Activated T-cell treated with anti-CD3 and anti-CD28 coated beads, Interleukin-2, amount 50 U/mL, for 24 hours (primary cell): ENCODE results near the gene RPLP2.

Experiments
- DNase-seq: peaks from one replicate; pipeline ENCODE4 v3.0.0-alpha.2; 2020
- H3K27ac Mint-ChIP-seq: 2 replicates; pipeline ENCODE4 v1.8.0; 2020; ENCODE audit warnings: mild to moderate bottlenecking, mixed read lengths
- H3K27me3 Mint-ChIP-seq: 2 replicates; pipeline ENCODE4 v1.8.0; 2020; ENCODE audit warnings: mixed read lengths
- H3K36me3 Mint-ChIP-seq: 2 replicates; pipeline ENCODE4 v1.8.0; 2020; ENCODE audit warnings: low read depth, mixed read lengths
- H3K4me1 Mint-ChIP-seq: 2 replicates; pipeline ENCODE4 v1.8.0; 2020; ENCODE audit warnings: low read depth, mixed read lengths
- H3K4me3 Mint-ChIP-seq: 2 replicates; pipeline ENCODE4 v1.8.0; 2020; ENCODE audit warnings: mild to moderate bottlenecking, moderate library complexity, mixed read lengths
- H3K9me3 Mint-ChIP-seq: 2 replicates; pipeline ENCODE4 v1.8.0; 2020; ENCODE audit warnings: mixed read lengths

RPLP2 gene

DNA sequence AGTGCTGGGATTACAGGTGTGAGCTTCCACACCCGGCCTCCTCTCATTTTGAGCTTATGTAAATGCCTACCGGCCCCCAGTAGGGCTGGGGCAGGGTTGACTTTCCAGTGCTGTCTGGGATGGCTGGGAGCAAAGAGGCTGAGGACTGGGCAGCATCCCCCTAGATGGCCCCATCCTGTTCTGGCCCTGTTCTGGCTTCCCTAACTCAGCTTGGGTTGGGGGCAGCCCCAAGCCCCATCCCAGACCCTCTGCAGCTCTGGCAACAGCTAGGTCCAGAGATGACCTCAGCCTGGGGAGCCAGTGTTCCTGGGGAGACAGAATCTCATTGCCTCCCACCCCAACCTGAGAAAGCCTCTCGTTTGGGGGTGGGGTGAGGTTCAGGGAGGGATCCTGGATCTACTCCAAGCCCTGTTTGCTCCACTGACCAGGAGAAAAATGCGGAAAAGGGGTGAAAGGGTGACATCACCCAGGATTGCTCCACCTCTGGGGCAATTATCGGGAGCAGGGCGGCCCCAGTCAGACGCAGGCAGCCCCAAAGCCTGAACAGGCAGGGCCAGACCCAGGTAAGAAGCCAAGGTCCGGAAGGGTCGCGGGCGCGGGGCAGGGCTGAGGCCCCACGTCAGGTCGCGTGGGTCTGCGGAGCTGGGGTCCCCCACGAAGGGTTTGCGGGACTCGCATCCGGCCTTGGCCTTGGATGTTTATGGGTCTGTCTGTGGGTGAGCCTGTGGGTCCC, 8.8 kb downstream of the RPLP2 start, which contains the start of gene PNPLA2:
Gene PNPLA2, plus strand, starts transcription at position 519 of the 733 bp plus-strand sequence. CDS start 805 bp downstream, outside the sequence.
- H3K27ac Mint-ChIP-seq = peak within 1 kb of the TSS; percentile 85
- H3K27me3 Mint-ChIP-seq = no peaks in the 10 kb centered on the region
- no peaks in the 10 kb centered on the region for H3K9me3 Mint-ChIP-seq
- peak within 1 kb of the TSS; percentile 80 for H3K4me3 Mint-ChIP-seq
- no peak for DNase-seq
- H3K4me1 Mint-ChIP-seq = peaks cover 23% of the 10 kb centered on the region
- H3K36me3 Mint-ChIP-seq = peaks cover 38% of the 10 kb centered on the region

DNA sequence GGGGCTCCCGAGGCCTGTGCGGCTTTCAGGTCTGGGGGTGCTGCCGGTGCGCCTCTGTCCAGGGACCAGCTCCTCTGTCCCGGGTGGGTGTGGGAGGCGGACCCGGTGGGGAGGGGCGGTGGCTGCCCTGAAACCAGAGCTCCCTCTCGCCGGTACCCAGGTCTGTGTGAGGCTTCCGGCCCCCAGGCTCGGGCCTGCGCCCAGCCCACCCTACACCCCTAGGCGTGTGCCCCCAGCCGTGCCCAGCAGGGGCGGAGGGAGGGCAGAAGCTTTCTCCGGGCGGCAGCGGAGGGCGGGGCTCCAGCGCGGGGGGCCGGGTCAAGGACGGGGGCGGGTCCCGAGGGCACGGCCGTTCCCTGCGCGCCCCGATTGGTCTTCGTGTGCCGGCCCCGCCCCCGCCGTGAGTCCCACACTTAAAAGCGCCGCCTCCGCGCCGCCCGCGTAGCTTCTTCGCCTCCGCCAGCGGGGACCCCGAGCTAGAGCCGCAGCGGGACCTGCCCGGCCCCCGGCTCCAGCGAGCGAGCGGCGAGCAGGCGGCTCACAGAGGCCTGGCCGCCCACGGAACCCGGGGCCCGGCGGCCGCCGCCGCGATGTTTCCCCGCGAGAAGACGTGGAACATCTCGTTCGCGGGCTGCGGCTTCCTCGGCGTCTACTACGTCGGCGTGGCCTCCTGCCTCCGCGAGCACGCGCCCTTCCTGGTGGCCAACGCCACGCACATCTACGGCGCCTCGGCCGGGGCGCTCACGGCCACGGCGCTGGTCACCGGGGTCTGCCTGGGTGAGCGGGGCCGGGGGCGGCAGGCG, 9.6 kb downstream of the RPLP2 start:
- H3K36me3 Mint-ChIP-seq = peaks cover 34% of the 10 kb centered on the region
- peak overlapping the region; percentile 78 for H3K27ac Mint-ChIP-seq
- H3K27me3 Mint-ChIP-seq = no peaks in the 10 kb centered on the region
- H3K4me1 Mint-ChIP-seq = peaks cover 20% of the 10 kb centered on the region
- peak; percentile 92 for DNase-seq
- H3K4me3 Mint-ChIP-seq = peak overlapping the region; percentile 80
- H3K9me3 Mint-ChIP-seq = no peaks in the 10 kb centered on the region

DNA sequence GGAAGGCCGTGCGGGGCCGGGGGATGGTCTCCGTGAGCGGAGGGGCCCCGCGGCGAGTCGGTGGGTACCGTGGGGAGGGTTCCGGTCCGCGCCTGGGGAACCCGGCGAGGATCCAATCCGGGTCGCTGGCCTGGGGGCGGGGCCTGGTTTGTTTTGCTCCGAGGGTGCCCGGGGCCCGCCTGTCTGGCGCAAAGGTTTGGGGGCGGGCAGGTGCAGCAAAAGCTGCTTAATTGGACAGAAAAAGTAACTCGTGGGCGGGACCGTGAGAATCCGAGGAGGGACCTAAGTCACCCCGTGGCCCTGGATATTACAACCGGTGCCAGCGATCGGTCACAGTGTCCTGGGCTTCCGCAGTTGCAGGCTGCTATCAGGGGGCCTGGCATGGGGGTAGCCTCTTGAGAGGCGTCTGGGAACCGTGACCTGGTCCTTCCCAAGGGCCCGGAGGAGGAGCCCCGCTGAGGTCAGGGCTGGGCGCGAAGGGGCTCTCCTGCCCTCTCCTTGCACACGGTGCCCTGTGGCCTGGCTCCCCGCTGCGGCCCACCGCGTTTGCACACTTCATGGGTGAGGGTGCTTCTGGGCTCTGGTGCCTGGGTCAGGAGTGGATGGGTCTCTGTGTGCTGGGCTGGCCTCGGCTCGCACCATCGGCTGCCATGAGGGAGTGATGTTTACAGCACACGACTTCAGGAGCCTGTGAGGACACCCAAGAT, 10.3 kb downstream of the RPLP2 start:
- H3K4me3 Mint-ChIP-seq = peak overlapping the region; percentile 80
- peak overlapping the region; percentile 78 for H3K27ac Mint-ChIP-seq
- peaks cover 31% of the 10 kb centered on the region for H3K36me3 Mint-ChIP-seq
- H3K9me3 Mint-ChIP-seq = no peaks in the 10 kb centered on the region
- H3K4me1 Mint-ChIP-seq = peaks cover 20% of the 10 kb centered on the region
- peak; percentile 90 for DNase-seq
- no peaks in the 10 kb centered on the region for H3K27me3 Mint-ChIP-seq

DNA sequence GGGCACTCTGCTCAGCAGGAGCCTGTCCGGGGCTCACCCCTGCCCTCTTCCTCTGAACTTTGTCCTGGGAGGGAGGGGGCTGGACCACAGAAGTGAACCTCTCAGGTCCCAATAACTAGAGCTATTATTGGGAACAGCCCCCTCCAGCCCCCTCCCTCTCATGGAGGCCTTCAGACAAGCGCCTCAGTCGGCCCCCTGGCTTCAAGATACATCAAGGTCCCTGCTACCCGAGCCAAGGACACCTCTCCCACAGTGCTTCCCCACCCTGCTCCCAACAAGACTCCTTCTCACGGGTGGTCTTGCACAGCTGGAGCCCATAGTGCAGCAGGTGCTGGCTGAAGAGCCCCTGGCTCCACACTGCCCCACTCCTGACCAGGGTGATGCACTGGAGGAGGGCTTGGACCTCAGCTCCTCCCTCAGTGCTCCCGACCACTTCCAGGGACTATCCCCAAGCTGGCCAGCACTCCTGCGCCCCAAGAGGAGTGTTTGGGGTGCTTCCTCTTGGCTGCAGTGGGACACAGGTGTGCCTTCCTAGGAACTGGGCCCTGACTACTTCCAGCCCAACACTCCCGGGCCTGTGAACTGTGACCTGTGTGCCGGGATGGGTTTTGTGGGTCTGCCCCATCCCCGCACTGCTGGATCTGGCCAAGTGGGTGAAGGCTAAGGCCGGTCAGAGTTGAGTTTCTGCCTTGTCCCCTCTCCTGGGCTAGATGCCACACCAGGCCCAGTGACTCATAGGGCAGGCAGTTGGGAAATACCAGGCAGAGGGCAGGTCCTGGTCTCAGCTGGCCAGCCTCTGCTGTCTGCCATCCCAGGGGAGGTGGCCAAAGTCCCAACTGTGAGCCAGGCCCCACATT, 11.1 kb downstream of the RPLP2 start:
- H3K27ac Mint-ChIP-seq = peak overlapping the region; percentile 76
- no peak for DNase-seq
- no peaks in the 10 kb centered on the region for H3K9me3 Mint-ChIP-seq

DNA sequence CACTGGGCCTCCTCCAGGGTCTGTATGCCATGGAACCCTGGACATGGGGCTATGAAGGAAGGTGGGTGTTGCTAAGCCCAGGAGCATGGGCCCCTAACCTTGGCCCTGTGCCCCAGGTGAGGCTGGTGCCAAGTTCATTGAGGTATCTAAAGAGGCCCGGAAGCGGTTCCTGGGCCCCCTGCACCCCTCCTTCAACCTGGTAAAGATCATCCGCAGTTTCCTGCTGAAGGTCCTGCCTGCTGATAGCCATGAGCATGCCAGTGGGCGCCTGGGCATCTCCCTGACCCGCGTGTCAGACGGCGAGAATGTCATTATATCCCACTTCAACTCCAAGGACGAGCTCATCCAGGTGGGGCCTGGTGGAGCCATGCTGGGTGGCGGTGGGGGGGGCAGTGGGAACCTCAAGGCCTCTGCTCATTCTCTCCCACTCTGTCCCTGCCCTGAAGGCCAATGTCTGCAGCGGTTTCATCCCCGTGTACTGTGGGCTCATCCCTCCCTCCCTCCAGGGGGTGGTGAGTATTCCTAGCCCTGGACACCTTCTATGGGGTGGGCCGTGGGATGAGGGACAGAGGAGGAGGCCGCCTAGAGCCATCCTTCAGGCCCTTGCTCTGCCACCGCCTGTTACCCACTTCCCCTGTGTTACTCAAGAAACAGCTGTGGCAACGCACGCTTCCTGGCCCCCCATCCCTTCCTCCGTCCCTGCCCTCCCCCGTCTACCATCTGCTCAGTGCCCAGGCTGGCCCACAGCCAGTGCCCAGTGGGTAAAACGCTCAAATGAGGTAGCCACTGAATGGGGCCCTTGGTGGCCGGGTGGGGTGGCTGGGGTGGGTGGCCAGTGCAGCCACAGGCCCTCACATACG, 12.0 kb downstream of the RPLP2 start:
- H3K4me1 Mint-ChIP-seq = peaks cover 25% of the 10 kb centered on the region
- DNase-seq = no peak
- peaks cover 26% of the 10 kb centered on the region for H3K36me3 Mint-ChIP-seq
- peaks cover 4% of the 10 kb centered on the region for H3K27me3 Mint-ChIP-seq
- no peak overlapping the region for H3K27ac Mint-ChIP-seq
- H3K4me3 Mint-ChIP-seq = peak overlapping the region; percentile 80
- no peaks in the 10 kb centered on the region for H3K9me3 Mint-ChIP-seq

More for the DNA sequence above, 11.1 kb downstream of the RPLP2 start:
- no peaks in the 10 kb centered on the region for H3K27me3 Mint-ChIP-seq
- peak overlapping the region; percentile 80 for H3K4me3 Mint-ChIP-seq
- peaks cover 32% of the 10 kb centered on the region for H3K36me3 Mint-ChIP-seq
- peaks cover 20% of the 10 kb centered on the region for H3K4me1 Mint-ChIP-seq

DNA sequence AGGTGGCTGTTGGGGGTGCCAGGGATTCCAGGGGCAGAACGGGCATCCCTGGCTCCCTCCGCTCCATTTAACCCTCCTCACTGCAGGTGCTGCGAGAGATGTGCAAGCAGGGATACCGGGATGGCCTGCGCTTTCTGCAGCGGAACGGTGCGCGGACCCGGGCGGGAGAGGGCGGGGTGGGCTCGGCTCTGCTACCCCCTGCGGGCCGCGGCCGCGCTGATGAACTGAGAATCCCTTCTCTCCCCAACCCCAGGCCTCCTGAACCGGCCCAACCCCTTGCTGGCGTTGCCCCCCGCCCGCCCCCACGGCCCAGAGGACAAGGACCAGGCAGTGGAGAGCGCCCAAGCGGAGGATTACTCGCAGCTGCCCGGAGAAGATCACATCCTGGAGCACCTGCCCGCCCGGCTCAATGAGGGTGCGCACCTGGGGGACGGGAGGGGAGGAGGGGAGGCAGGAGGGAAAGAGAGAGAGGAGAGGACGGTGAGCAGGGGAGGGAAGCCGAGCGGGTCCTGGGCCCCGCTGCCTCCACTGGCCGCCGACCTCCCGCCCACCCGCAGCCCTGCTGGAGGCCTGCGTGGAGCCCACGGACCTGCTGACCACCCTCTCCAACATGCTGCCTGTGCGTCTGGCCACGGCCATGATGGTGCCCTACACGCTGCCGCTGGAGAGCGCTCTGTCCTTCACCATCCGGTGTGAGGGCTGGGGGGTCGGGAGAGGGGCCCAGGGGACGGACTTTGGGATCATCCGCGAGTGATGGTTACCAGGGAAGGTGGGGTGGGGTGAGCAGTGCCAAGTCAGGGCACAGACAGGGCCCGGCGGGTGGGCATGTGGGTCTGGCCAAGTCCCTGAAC, 13.9 kb downstream of the RPLP2 start:
- H3K36me3 Mint-ChIP-seq = peaks cover 26% of the 10 kb centered on the region
- H3K27ac Mint-ChIP-seq = peak overlapping the region; percentile 11

DNA sequence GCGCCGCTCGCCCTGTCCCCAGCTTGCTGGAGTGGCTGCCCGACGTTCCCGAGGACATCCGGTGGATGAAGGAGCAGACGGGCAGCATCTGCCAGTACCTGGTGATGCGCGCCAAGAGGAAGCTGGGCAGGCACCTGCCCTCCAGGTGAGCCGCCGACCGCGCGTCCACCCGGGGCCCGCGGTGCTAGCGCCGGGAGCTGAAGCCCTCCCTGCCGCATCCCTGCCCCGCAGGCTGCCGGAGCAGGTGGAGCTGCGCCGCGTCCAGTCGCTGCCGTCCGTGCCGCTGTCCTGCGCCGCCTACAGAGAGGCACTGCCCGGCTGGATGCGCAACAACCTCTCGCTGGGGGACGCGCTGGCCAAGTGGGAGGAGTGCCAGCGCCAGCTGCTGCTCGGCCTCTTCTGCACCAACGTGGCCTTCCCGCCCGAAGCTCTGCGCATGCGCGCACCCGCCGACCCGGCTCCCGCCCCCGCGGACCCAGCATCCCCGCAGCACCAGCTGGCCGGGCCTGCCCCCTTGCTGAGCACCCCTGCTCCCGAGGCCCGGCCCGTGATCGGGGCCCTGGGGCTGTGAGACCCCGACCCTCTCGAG, 14.6 kb downstream of the RPLP2 start:
- Mint-ChIP-seq H3K27ac (no peak overlapping the region), H3K4me3 (no peak overlapping the region), H3K36me3 (peaks cover 26% of the 10 kb centered on the region), H3K9me3 (no peaks in the 10 kb centered on the region), H3K4me1 (peaks cover 37% of the 10 kb centered on the region), H3K27me3 (peaks cover 24% of the 10 kb centered on the region)
- no peak for DNase-seq

More for the DNA sequence above, 13.9 kb downstream of the RPLP2 start:
- Mint-ChIP-seq H3K9me3 (no peaks in the 10 kb centered on the region), H3K4me1 (peaks cover 31% of the 10 kb centered on the region), H3K27me3 (peaks cover 17% of the 10 kb centered on the region), H3K4me3 (no peak overlapping the region)
- DNase-seq = no peak

DNA sequence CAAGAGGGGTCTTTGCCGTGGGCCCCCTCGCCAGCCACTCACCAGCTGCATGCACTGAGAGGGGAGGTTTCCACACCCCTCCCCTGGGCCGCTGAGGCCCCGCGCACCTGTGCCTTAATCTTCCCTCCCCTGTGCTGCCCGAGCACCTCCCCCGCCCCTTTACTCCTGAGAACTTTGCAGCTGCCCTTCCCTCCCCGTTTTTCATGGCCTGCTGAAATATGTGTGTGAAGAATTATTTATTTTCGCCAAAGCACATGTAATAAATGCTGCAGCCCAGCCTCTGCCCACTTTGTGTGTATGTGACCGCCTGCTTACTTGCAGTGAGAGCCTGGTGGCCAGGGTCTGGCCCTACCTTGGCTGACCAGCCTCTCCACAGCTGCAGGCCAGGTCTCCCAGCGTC, 15.2 kb downstream of the RPLP2 start:
- Mint-ChIP-seq H3K4me1 (peaks cover 42% of the 10 kb centered on the region), H3K27me3 (peaks cover 30% of the 10 kb centered on the region), H3K27ac (no peak overlapping the region), H3K4me3 (no peak overlapping the region), H3K9me3 (no peaks in the 10 kb centered on the region), H3K36me3 (peaks cover 26% of the 10 kb centered on the region)
- no peak for DNase-seq

DNA sequence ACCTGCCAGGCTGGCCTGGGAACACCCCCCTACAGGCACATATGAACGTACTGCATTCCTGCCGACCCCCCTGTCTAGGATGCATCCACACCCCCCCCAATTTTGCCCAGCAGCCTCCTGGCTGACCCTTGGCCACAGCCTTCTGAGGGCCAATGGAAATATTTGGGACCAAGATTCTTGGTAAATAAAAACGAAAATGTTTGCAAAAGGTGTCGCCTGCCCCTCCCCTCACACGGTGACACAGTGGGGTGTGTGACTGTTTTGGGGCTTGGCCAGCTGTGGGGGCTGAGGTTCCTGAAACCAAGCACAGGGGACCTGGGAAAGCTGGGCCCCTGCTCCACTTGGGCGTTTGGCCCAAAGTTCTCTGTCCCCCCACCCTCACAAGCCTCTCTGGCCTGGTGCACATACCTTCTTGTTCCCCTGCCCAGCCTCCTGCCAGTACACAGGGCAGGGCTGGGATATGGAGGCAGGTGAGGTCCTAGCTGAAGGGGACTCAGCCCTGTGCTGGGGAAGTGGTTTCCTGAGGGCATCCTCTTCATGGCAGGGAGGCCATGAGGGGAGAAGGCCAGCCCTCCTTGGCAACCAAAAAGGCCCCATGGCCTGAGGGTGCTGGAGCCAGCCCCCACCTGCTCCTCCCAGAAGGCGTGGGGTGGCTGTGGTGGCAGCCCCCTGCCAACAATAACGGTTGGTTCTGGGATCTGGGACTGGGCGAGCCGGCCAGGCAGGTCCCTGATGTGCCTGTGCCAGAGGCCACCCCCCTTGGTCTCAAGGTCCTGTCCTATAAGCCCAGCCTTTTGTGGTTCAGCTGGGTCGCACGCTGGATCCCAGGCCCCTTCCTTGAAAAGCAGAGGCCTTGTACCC, 15.8 kb downstream of the RPLP2 start:
- peaks cover 43% of the 10 kb centered on the region for H3K4me1 Mint-ChIP-seq

DNA sequence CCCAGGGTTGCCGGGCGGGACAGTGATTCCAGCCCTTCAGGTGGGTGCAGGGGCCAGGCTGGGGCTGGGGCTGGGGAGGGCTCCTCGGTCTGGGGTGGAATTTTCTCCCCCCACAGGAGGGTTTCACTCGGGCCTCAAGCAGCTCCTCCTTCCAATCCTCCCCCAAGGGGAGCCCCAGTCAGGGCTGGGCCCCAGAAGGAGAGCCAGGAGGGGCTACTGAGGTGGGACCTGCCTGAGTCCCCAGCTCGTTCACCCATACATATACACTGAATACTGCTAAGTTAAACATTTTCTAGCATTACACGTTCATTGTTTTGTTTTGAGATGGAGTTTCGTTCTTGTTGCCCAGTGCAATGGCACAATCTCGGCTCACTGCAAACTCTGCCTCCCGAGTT, 16.5 kb downstream of the RPLP2 start:
- no peak for DNase-seq
- no peaks in the 10 kb centered on the region for H3K9me3 Mint-ChIP-seq
- peaks cover 40% of the 10 kb centered on the region for H3K4me1 Mint-ChIP-seq
- H3K27me3 Mint-ChIP-seq = peaks cover 41% of the 10 kb centered on the region
- H3K4me3 Mint-ChIP-seq = peak overlapping the region; percentile 64
- peaks cover 26% of the 10 kb centered on the region for H3K36me3 Mint-ChIP-seq
- H3K27ac Mint-ChIP-seq = no peak overlapping the region

More for the DNA sequence above, 15.8 kb downstream of the RPLP2 start:
- Mint-ChIP-seq H3K4me3 (no peak overlapping the region), H3K9me3 (no peaks in the 10 kb centered on the region), H3K27ac (no peak overlapping the region), H3K36me3 (peaks cover 26% of the 10 kb centered on the region), H3K27me3 (peaks cover 36% of the 10 kb centered on the region)
- DNase-seq = no peak

DNA sequence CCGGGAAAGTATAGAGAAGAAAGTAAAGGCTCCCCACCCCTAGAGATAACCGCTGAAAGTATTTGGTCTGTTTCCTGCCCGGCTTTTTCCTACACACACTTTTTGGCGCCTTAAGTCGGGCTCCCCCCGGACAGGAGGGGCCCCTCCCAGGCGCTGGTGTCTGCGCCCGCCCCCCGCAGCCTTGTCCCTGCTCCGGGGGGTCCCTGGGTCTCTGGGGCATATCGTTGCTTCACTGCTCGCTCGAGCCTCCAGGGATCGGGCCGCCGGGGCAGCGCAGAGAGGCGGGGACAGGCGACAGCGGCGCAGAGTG, 17.0 kb downstream of the RPLP2 start:
- Mint-ChIP-seq H3K36me3 (peaks cover 26% of the 10 kb centered on the region), H3K27ac (no peak overlapping the region), H3K4me3 (peak overlapping the region; percentile 64), H3K9me3 (no peaks in the 10 kb centered on the region), H3K4me1 (peaks cover 39% of the 10 kb centered on the region), H3K27me3 (peaks cover 46% of the 10 kb centered on the region)
- DNase-seq = no peak
